ENCODE data around the gene AFDN. TPM values are rescaled to one million over a fixed set of nuclear protein-coding genes. Genes with fewer than 3 reads are reported as not detected.

Gene AFDN
- total and polyA plus RNA-seq, 9 donors = 24.4 to 266 (median 86.6) TPM

- no peak for DNase-seq
- H3K27me3 ChIP-seq = no peaks in the 10 kb centered on the region
- no peaks in the 10 kb centered on the region for H3K9me3 ChIP-seq
- intact Hi-C loops (cut with DNase I) = no loop called here
- no peak overlapping the region for H3K27ac ChIP-seq
- no peaks in the 10 kb centered on the region for H3K36me3 ChIP-seq
- WGBS, 3 donors = 50 to 68% (median 57%) methylated on average over 14 of the region's 14 CpGs
- TF ChIP-seq CTCF (IDR thresholded peaks at IDR 0.05) = no peak
- TF ChIP-seq POLR2A (IDR thresholded peaks at IDR 0.05) = no peak
- no peak for TF ChIP-seq EP300 (IDR thresholded peaks at IDR 0.05)
- peaks cover 13% of the 10 kb centered on the region for H3K4me1 ChIP-seq (ENCODE audit: insufficient read depth)
- H3K4me3 ChIP-seq = no peak overlapping the region
These were observed 188.9 kb downstream of the AFDN start for GRCh38 chr6:168015482-168016175.

- Histone ChIP-seq H3K9me3 (no peaks in the 10 kb centered on the region), H3K4me3 (no peak overlapping the region), H3K36me3 (no peaks in the 10 kb centered on the region), H3K27ac (no peak overlapping the region), H3K4me1 (ENCODE audit: insufficient read depth) (peaks cover 13% of the 10 kb centered on the region), H3K27me3 (no peaks in the 10 kb centered on the region)
- intact Hi-C loops (cut with DNase I) = no loop called here
- TF ChIP-seq POLR2A (IDR thresholded peaks at IDR 0.05) (no peak), EP300 (IDR thresholded peaks at IDR 0.05) (no peak), CTCF (IDR thresholded peaks at IDR 0.05) (no peak)
- 69 to 90% (median 77%) methylated on average over 18 of the region's 18 CpGs for WGBS, 3 donors
- DNase-seq = no peak
These were observed 189.5 kb downstream of the AFDN start for GRCh38 chr6:168016176-168016620.

GRCh38 chr6:168016721-168017525 is 190.2 kb downstream of the AFDN start:
- TF ChIP-seq EP300 (IDR thresholded peaks at IDR 0.05) (no peak), POLR2A (IDR thresholded peaks at IDR 0.05) (no peak), CTCF (IDR thresholded peaks at IDR 0.05) (no peak)
- Histone ChIP-seq H3K27ac (no peak overlapping the region), H3K36me3 (no peaks in the 10 kb centered on the region), H3K4me3 (no peak overlapping the region), H3K27me3 (no peaks in the 10 kb centered on the region), H3K4me1 (ENCODE audit: insufficient read depth) (peaks cover 13% of the 10 kb centered on the region), H3K9me3 (no peaks in the 10 kb centered on the region)
- WGBS, 3 donors = 18 to 53% (median 22%) methylated on average over 18 of the region's 18 CpGs
- peak in 1 of 5 donors; percentile 21 for DNase-seq
- intact Hi-C loops (cut with DNase I) = no loop called here

GRCh38 chr6:168017629-168018028 is 190.9 kb downstream of the AFDN start:
- WGBS, 3 donors = 13 to 38% (median 20%) methylated on average over 11 of the region's 11 CpGs
- H3K27ac ChIP-seq = no peak overlapping the region
- no peak for TF ChIP-seq EP300 (IDR thresholded peaks at IDR 0.05)
- TF ChIP-seq CTCF (IDR thresholded peaks at IDR 0.05) = no peak
- peaks cover 13% of the 10 kb centered on the region for H3K4me1 ChIP-seq (ENCODE audit: insufficient read depth)
- DNase-seq = no peak
- H3K27me3 ChIP-seq = no peaks in the 10 kb centered on the region
- intact Hi-C loops (cut with DNase I) = no loop called here
- H3K36me3 ChIP-seq = no peaks in the 10 kb centered on the region
- no peak overlapping the region for H3K4me3 ChIP-seq
- H3K9me3 ChIP-seq = no peaks in the 10 kb centered on the region
